ENCODE measurements around the gene ARFGAP1.

The ARFGAP1 gene

DNA sequence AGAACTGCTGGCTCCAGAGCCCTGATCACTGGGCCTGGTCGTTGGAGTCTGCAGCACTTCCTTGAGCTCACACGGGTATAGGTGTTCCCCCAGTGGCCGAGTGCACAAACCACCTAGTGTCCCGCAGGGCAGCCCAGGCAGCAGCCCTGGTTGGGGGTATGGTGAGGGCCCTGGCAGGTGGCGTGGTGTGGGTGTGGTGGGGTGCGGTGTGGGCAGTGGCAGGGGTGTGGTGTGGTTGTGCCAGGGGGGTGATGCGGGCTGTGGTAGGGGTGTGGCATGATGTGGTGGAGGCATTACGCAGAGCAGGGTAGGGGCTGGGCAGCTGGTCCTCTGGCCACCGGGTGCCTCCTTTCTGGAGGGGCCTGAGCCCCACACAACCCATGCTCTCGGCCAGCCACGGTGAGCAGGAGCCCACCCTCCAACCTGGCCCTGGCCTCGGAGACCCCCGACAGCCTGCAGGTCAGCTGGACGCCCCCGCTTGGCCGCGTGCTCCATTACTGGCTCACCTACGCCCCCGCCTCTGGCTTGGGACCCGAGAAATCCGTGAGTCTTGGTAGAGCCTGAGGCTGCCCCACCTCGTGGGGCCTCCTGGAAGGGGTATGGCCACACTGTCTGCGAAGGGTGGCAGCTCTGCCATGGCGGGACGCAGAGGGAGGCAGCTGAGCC, 40.9 kb downstream of the ARFGAP1 start:
- H3K9ac ChIP-seq (ENCODE audit: low read depth, low read length, poor library complexity, severe bottlenecking): no peak overlapping the region
- H3K9me3 ChIP-seq (ENCODE audit: insufficient read depth, low read depth, low read length): no peaks in the 10 kb centered on the region
- H3K9me2 ChIP-seq (replicated peaks; ENCODE audit: low read depth, low read length): no peaks in the 10 kb centered on the region
- H3K79me2 ChIP-seq (ENCODE audit: insufficient read depth, low read length): no peaks in the 10 kb centered on the region
- H3F3A ChIP-seq (ENCODE audit: low read depth): no peaks in the 10 kb centered on the region
- no peak overlapping the region for H3K4me2 ChIP-seq (ENCODE audit: low read depth, low read length, poor library complexity, severe bottlenecking)
- H3K4me3 ChIP-seq (ENCODE audit: low read length, poor library complexity, severe bottlenecking): no peak overlapping the region
- H3K4me1 ChIP-seq (ENCODE audit: insufficient read depth, low read length, poor library complexity, severe bottlenecking): peaks cover 7% of the 10 kb centered on the region
- H2AFZ ChIP-seq (ENCODE audit: low read length): no peak overlapping the region
- H4K20me1 ChIP-seq (ENCODE audit: insufficient read depth, low read length, poor library complexity, severe bottlenecking): no peaks in the 10 kb centered on the region
- H3K27me3 ChIP-seq (ENCODE audit: insufficient read depth, low read length, poor library complexity, severe bottlenecking): no peaks in the 10 kb centered on the region
- H3K36me3 ChIP-seq (ENCODE audit: insufficient read depth, low read length): no peaks in the 10 kb centered on the region
- TF ChIP-seq EZH2phosphoT487 (IDR thresholded peaks at IDR 0.05; ENCODE audit: borderline replicate concordance): no peak
- TF ChIP-seq, protein P1, sequence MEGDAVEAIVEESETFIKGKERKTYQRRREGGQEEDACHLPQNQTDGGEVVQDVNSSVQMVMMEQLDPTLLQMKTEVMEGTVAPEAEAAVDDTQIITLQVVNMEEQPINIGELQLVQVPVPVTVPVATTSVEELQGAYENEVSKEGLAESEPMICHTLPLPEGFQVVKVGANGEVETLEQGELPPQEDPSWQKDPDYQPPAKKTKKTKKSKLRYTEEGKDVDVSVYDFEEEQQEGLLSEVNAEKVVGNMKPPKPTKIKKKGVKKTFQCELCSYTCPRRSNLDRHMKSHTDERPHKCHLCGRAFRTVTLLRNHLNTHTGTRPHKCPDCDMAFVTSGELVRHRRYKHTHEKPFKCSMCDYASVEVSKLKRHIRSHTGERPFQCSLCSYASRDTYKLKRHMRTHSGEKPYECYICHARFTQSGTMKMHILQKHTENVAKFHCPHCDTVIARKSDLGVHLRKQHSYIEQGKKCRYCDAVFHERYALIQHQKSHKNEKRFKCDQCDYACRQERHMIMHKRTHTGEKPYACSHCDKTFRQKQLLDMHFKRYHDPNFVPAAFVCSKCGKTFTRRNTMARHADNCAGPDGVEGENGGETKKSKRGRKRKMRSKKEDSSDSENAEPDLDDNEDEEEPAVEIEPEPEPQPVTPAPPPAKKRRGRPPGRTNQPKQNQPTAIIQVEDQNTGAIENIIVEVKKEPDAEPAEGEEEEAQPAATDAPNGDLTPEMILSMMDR (conservative IDR thresholded peaks at IDR 0.05; ENCODE audit: low read length): no peak

DNA sequence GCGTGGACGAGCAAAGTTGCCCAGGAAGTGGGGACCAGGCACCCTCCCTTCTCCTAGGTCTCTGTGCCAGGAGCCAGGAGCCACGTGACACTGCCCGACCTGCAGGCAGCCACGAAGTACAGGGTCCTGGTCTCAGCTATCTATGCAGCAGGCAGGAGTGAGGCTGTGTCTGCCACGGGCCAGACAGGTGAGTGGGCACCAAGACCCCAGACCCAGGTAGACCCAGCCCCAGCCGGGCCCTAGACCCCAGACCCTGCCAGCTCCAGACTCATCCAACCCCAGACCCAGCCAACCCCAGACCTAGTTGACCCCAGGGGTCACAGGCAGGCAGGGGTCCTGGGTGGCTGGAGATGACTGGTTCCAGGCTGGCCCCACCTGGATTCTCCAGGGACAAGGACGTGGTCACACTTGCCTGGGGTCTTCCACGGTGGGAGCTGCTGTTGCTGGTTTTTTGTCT, 41.4 kb downstream of the ARFGAP1 start:
- Histone ChIP-seq H3K9ac (ENCODE audit: low read depth, low read length, poor library complexity, severe bottlenecking) (no peak overlapping the region), H3K9me3 (ENCODE audit: insufficient read depth, low read depth, low read length) (no peaks in the 10 kb centered on the region), H3K36me3 (ENCODE audit: insufficient read depth, low read length) (no peaks in the 10 kb centered on the region), H3K4me3 (ENCODE audit: low read length, poor library complexity, severe bottlenecking) (no peak overlapping the region), H4K20me1 (ENCODE audit: insufficient read depth, low read length, poor library complexity, severe bottlenecking) (no peaks in the 10 kb centered on the region), H3K9me2 (replicated peaks; ENCODE audit: low read depth, low read length) (no peaks in the 10 kb centered on the region), H3K4me2 (ENCODE audit: low read depth, low read length, poor library complexity, severe bottlenecking) (no peak overlapping the region), H2AFZ (ENCODE audit: low read length) (no peak overlapping the region), H3K4me1 (ENCODE audit: insufficient read depth, low read length, poor library complexity, severe bottlenecking) (peaks cover 7% of the 10 kb centered on the region), H3K79me2 (ENCODE audit: insufficient read depth, low read length) (no peaks in the 10 kb centered on the region), H3F3A (ENCODE audit: low read depth) (no peaks in the 10 kb centered on the region), H3K27me3 (ENCODE audit: insufficient read depth, low read length, poor library complexity, severe bottlenecking) (no peaks in the 10 kb centered on the region)
- TF ChIP-seq, protein P1 (conservative IDR thresholded peaks at IDR 0.05; ENCODE audit: low read length): no peak
- no peak for TF ChIP-seq EZH2phosphoT487 (IDR thresholded peaks at IDR 0.05; ENCODE audit: borderline replicate concordance)

- Histone ChIP-seq H3K79me2 (ENCODE audit: insufficient read depth, low read length) (no peaks in the 10 kb centered on the region), H2AFZ (ENCODE audit: low read length) (no peak overlapping the region), H3K9ac (ENCODE audit: low read depth, low read length, poor library complexity, severe bottlenecking) (no peak overlapping the region), H3K36me3 (ENCODE audit: insufficient read depth, low read length) (no peaks in the 10 kb centered on the region), H3K9me3 (ENCODE audit: insufficient read depth, low read depth, low read length) (no peaks in the 10 kb centered on the region), H3K9me2 (replicated peaks; ENCODE audit: low read depth, low read length) (no peaks in the 10 kb centered on the region), H4K20me1 (ENCODE audit: insufficient read depth, low read length, poor library complexity, severe bottlenecking) (no peaks in the 10 kb centered on the region), H3F3A (ENCODE audit: low read depth) (no peaks in the 10 kb centered on the region), H3K4me2 (ENCODE audit: low read depth, low read length, poor library complexity, severe bottlenecking) (no peak overlapping the region), H3K4me1 (ENCODE audit: insufficient read depth, low read length, poor library complexity, severe bottlenecking) (peaks cover 7% of the 10 kb centered on the region), H3K4me3 (ENCODE audit: low read length, poor library complexity, severe bottlenecking) (no peak overlapping the region), H3K27me3 (ENCODE audit: insufficient read depth, low read length, poor library complexity, severe bottlenecking) (no peaks in the 10 kb centered on the region)
- TF ChIP-seq EZH2phosphoT487 (IDR thresholded peaks at IDR 0.05; ENCODE audit: borderline replicate concordance): no peak
- TF ChIP-seq, protein P1 (conservative IDR thresholded peaks at IDR 0.05; ENCODE audit: low read length): no peak
Observed at GRCh38 chr20:63314566-63315239, 42.1 kb downstream of the ARFGAP1 start.
